Umbilical cord (tissue), 2 donors: ENCODE measurements around the gene RNASET2. TPM values are rescaled to one million over a fixed set of nuclear protein-coding genes. Genes with fewer than 3 reads are reported as not detected.
A peak's percentile ranks its signal among the peaks of the same experiment; 100 is the strongest.

Experiments
- DNase-seq: peaks from one replicate; pipeline ENCODE4 v3.0.0-alpha.2; 2015; ENCODE audit warnings: low spot score
- total RNA-seq: library from RNA; depleted of rRNA; stranded (reverse); fragments of >200 nt; gene quantifications from one replicate; pipeline ENCODE4 v1.2.3, GENCODE V29; 2014; ENCODE audit warnings: low replicate concordance; ENCODE audit not compliant: insufficient read depth

Gene RNASET2
- total RNA-seq, 1 donor from 2014 or later: 90.0 TPM

- no peak for DNase-seq
These were observed 9.1 kb downstream of the RNASET2 start for GRCh38 chr6:166947251-166947650.

- no peak for DNase-seq
These were observed 10.2 kb downstream of the RNASET2 start for GRCh38 chr6:166946125-166946524.

GRCh38 chr6:166944666-166945256, 11.6 kb downstream of the RNASET2 start:
- DNase-seq: no peak

- peak; percentile 65 for DNase-seq
These were observed 13.8 kb downstream of the RNASET2 start for GRCh38 chr6:166942393-166943168.

GRCh38 chr6:166940643-166941068, 15.7 kb downstream of the RNASET2 start:
- DNase-seq: no peak

- DNase-seq: no peak
These were observed 16.5 kb downstream of the RNASET2 start for GRCh38 chr6:166939894-166940293.

GRCh38 chr6:166939345-166939744, 17.0 kb downstream of the RNASET2 start:
- no peak for DNase-seq

GRCh38 chr6:166938704-166939103, 17.6 kb downstream of the RNASET2 start:
- DNase-seq: no peak

- DNase-seq: no peak
These were observed 18.2 kb downstream of the RNASET2 start for GRCh38 chr6:166938150-166938549.

- DNase-seq: peak; percentile 89
These were observed 18.6 kb downstream of the RNASET2 start for GRCh38 chr6:166937746-166938145.

- no peak for DNase-seq
These were observed 20.1 kb downstream of the RNASET2 start for GRCh38 chr6:166936079-166936787.

- DNase-seq: no peak
These were observed 21.0 kb downstream of the RNASET2 start for GRCh38 chr6:166935353-166935752.

- DNase-seq: no peak
These were observed 22.2 kb downstream of the RNASET2 start for GRCh38 chr6:166934174-166934573.

GRCh38 chr6:166933396-166933795, 23.0 kb downstream of the RNASET2 start:
- no peak for DNase-seq

- no peak for DNase-seq
These were observed 23.7 kb downstream of the RNASET2 start for GRCh38 chr6:166932616-166933015.

GRCh38 chr6:166932116-166932515, 24.2 kb downstream of the RNASET2 start:
- no peak for DNase-seq

GRCh38 chr6:166931426-166931970, 24.9 kb downstream of the RNASET2 start:
- no peak for DNase-seq

- DNase-seq: no peak
These were observed 25.9 kb downstream of the RNASET2 start for GRCh38 chr6:166930354-166930891.

- DNase-seq: no peak
These were observed 26.7 kb downstream of the RNASET2 start for GRCh38 chr6:166929542-166930189.

GRCh38 chr6:166928644-166929541, 27.5 kb downstream of the RNASET2 start:
- DNase-seq: no peak
